Endothelial cell of hepatic sinusoid (primary cell): Measurements from ENCODE around the gene RASGRF2.

ENCODE experiments used
- in situ Hi-C: cut with HindIII; loops from 2 replicates; pipeline ENCODE4 v1.10.0; 2017; ENCODE audit warnings: low sequenced_read_pairs

RASGRF2 gene

GRCh38 chr5:81230416-81230815 lies 270.3 kb downstream of the RASGRF2 start:
- in situ Hi-C loops: no loop called here

DNA sequence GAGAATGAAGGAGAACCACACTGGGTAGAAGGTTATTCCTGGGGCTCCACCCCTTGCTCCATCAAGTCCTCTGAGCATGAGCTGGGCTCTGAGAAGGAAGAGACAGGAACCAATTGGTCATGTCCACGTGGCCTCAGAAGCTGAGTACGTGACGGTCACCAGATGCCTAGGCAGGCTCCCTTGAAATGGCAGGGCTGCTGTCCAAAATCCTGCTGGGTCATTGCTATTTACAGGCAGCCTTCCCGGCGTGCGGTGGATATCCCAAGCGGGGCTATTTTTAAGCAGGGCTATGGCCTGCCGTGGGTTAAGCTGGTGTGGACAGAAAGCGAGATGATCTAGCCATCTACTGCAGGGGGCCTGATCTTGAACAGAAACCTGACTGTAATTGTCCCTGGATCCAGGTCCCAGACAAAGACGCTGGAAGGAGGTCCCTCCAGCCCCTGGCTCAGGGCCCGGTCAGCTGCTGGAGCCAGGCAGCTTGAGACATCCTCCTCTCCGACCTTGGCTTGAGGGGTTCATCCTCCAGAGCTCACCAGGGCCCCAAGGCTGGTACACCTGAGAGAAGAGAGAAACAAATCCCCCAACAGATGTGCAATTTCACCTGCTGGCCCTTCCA lies 272.4 kb downstream of the RASGRF2 start:
- in situ Hi-C loops: no loop called here

- in situ Hi-C loops: no loop called here
Measured at GRCh38 chr5:81233080-81233634, 273.0 kb downstream of the RASGRF2 start, which contains the start of gene CKMT2. Gene CKMT2 (plus strand): TSS chr5:81233322. CDS start chr5:81251133, 17,811 bp downstream.

DNA sequence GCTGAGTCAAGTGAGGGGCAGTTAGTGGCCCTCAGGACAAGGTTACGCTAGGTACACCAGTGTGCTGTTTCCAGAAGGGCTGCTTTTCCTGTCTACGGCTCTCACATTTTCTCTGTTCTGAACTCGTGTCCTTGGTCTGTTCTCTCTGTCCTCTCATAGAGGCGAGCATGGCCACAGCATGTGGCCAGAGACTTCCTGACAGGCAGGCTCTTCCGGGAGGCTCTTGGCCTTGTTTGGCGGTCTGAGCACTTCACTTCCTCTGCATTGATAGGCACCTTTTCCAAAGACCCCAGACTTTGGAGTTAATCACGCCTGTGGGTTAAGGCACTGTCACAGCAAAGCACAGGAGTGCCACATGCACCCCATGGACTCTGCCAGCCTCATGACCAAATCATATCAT lies 274.1 kb downstream of the RASGRF2 start:
- in situ Hi-C loops: no loop called here

- in situ Hi-C loops: no loop called here
Measured at GRCh38 chr5:81234801-81235200, 274.6 kb downstream of the RASGRF2 start.

DNA sequence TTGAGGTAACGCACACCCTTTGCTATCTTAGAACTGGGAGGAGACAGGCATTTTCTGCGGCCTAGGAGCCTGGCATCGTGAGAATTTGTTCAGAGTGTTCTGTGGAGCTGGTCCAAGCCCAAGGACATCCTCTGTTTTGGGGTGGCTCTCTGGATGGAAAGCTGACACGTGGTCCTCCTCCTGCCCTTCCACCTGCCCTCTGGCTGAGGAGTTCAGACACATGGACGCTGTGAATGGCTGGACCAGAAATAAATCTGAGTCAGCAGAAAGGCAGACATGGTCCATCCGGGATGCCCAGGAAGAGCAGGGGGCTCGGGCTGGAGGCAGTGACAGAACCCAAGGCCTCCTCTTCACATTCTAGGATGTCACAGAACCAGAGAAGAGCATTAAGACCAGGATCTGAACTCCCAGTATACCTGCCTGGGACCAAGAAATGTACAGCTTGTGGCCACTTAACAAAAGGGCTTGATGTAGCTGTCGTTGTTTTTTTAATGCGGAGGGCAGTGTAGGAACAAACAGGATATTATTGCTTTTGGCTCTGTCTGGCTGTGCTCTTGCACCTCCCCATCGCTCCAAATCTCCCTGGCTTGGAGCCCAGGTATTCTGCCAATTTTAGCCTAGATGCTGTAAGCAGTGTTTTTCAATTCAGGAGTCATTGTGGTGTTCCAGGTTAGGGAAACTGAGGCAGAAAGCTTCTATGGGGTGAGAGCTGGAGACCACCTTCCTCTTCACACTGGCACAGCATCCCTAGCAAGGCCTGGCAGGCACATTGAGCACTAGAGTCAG lies 275.3 kb downstream of the RASGRF2 start:
- in situ Hi-C loops: no loop called here

DNA sequence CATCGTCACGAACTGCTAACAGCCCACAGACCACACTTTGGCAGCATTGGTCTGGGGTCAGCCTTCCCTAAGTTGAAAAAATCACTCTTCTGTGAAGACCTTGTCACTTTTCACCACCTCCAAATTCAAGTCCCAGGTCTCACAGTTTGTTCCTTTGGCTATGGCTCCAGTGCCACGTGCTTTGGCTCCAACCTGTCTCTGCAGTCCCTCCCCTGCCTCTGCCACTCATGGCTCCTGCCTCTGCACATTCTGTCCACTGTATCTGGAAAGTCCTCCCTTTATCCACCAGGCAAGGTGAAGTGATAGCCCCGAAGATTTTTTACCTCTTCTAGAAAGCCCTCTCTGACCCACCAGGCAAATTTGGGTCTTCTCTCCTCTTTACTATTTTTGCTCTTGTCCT lies 278.3 kb downstream of the RASGRF2 start:
- in situ Hi-C loops: no loop called here

DNA sequence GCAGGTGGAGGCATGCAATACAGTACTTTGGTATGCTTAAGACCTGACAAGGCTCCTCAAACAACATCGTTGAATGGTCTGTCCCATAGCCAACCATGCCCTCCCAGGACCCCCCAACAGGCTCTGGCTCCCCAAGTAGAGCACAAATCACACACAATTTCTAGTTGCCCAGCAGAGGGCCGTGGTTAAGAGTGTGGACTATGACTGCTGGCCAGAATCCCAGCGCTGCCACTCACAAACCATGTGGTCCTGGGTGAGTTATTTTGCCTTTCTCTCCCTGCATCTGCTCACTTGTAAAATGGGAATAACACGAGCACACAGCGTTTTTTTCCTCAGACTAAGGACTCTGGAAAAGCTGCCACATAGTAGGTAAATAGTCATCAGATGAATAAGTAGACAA lies 279.4 kb downstream of the RASGRF2 start:
- in situ Hi-C loops: no loop called here

DNA sequence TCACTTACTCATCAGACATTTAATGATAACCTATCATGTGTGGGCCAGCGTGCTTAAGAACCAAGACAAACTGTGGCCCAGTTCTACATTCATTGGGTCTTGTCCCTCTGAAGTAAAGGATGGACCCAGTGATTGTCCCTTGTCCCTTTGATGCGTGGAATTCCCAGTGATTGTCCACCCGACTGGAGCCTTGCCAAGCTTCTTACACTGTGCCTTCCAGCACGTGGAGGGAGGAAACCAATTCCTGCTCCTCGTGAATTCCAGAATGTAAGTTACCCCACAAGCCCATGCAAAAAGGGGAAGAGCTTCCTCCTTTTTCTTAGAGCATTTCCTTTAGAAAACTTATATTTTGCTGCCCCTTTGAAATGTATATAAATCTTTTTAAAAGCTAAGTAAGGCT lies 280.8 kb downstream of the RASGRF2 start:
- in situ Hi-C loops: no loop called here

- in situ Hi-C loops: no loop called here
Measured at GRCh38 chr5:81241961-81242648, 281.9 kb downstream of the RASGRF2 start.

- in situ Hi-C loops: no loop called here
Measured at GRCh38 chr5:81242906-81243436, 282.8 kb downstream of the RASGRF2 start.

GRCh38 chr5:81244451-81244850 lies 284.3 kb downstream of the RASGRF2 start:
- in situ Hi-C loops: no loop called here

GRCh38 chr5:81245871-81246235 lies 285.7 kb downstream of the RASGRF2 start:
- in situ Hi-C loops: no loop called here

GRCh38 chr5:81246697-81247096 lies 286.5 kb downstream of the RASGRF2 start:
- in situ Hi-C loops: no loop called here

DNA sequence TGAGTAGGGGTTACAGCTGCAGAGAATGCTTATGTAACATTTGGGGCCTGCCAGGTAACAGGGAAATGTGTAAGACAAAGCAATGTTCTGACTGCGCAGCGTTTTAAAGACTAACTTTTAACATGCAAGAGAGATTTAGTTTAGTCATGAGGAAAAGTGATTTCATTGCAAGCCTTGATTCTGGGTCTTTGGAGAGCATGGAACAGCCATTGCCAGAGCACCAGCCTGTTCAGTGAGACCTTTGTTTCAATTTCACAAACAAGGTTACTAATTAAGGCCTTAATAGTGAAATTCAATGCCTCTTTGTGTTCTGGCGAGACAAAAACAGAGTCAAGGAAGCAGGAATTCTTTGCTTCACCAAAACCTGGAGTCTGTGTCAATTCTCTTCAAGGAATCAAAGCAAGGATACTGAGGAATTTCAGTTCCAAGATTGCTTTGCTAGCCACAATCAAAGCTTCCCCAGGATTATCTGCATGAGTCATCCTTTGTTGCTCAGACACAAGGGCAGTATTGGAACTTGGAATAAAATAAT lies 287.3 kb downstream of the RASGRF2 start:
- in situ Hi-C loops: no loop called here

DNA sequence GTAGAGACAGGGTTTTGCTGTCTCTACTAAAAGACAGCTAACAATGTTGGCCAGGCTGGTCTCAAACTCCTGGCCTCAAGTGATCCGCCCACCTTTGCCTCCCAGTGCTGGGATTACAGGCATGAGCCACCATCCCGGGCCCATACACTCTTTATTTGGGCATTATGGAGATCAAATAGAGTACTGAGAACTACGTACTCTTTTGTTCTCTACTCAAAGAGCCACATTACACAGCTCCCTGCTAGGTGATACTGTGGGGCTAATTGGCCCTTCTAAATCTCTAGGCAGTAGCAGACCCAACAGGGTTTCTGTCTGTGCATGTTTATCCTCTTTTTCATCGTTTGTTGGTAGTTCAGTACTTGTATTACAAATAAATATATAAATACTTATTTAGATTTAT lies 289.1 kb downstream of the RASGRF2 start:
- in situ Hi-C loops: no loop called here

DNA sequence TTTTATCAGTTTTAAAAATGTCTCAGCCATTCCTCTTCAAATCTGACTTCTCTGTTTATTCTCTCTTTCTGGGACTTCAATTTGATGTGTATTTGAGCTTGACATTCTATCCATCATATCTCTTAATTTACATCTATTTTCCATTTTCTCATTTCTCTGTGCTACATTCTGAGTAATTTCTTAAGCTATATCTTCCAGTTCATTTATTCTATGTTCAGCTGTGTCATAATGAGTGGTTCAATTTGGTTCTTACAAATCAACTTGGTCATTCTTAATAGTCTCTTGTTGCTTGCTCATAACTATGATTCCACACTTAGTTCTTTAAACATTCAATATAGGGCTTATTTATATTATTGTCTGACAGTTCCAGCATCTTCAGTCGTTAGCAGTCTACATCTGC lies 289.8 kb downstream of the RASGRF2 start:
- in situ Hi-C loops: no loop called here

GRCh38 chr5:81251922-81252321 lies 291.8 kb downstream of the RASGRF2 start:
- in situ Hi-C loops: no loop called here

DNA sequence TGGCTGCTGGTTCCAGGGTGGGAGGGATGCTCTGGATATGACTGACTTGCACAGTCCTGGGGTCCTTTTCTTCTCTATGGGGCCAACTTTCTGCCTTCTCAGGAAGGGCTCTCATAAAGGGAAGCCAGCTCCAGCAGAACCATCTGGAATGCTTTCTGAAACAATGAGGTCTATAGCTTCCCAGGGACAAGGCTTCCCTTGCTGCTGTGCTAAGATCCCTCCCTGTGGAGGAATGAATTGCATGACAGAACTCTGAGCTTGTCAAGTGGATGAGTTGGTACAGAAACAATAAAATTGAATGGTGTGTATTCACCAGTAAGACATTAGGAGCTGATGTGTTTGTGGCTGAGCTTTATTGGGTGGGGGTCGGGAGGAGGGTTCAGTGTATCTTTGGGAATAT lies 292.7 kb downstream of the RASGRF2 start:
- in situ Hi-C loops: no loop called here

- in situ Hi-C loops: no loop called here
Measured at GRCh38 chr5:81253875-81254274, 293.7 kb downstream of the RASGRF2 start.

GRCh38 chr5:81254886-81255559 lies 294.9 kb downstream of the RASGRF2 start:
- in situ Hi-C loops: no loop called here
